Measurements from ENCODE around the gene ADAMTS2. TPM values are rescaled to one million over a fixed set of nuclear protein-coding genes. Genes with fewer than 3 reads are reported as not detected.

Gene ADAMTS2
- total and polyA plus RNA-seq, 10 donors: 4.0 to 101 (median 47.5) TPM

DNA sequence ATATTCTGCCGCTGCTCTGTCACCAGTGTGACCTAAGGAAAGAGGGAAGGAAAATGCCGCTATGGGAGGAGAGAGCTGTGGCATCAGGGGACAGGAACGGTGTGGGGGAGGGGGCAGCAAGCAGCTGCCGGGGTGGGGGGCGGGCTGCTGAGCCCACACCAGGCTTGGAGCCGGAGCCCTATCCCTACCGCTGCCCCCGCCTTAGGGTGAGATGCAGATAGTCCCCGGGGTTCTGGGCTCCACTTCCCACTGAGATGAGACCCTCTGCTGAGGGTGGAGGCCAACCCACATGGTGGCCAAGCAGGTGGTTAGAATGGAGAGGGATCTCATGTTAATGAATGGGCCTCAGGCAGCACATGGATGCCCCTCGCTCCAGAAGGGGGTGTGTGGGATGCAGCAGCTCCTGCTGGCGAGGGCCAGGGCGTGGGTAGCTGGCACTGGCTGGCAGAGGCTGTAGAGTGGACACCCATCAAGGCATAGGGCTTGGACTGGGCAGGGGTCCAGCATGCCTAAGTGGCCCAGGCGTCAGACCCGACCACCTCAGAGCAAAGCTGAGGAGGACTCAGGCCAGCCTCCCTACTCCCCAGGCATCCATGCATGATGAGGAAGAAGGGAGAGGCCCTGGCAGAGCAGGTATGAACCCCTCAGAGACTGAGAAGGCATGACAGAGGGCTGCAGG lies 153.6 kb downstream of the ADAMTS2 start:
- Histone ChIP-seq H3K4me3 (no peak overlapping the region), H3K36me3 (peaks cover 0 to 13% (median 0%) of the 10 kb centered on the region in 6 donors), H3K4me1 (peaks cover 11 to 46% (median 26%) of the 10 kb centered on the region in 6 donors), H3K9me3 (no peaks in the 10 kb centered on the region), H3K27me3 (replicated peaks in 1 of 7) (no peaks in the 10 kb centered on the region), H3K27ac (peak overlapping the region in 5 of 8 donors; percentile 55 to 73 (median 58))
- peak; percentile 47 for DNase-seq
- intact Hi-C loops (cut with DNase I; ENCODE audit: low total_unique reads): no loop called here
- TF ChIP-seq POLR2AphosphoS5 (IDR thresholded peaks at IDR 0.05) (no peak), POLR2A (IDR thresholded peaks at IDR 0.05) (no peak)
- TF ChIP-seq, protein P1, sequence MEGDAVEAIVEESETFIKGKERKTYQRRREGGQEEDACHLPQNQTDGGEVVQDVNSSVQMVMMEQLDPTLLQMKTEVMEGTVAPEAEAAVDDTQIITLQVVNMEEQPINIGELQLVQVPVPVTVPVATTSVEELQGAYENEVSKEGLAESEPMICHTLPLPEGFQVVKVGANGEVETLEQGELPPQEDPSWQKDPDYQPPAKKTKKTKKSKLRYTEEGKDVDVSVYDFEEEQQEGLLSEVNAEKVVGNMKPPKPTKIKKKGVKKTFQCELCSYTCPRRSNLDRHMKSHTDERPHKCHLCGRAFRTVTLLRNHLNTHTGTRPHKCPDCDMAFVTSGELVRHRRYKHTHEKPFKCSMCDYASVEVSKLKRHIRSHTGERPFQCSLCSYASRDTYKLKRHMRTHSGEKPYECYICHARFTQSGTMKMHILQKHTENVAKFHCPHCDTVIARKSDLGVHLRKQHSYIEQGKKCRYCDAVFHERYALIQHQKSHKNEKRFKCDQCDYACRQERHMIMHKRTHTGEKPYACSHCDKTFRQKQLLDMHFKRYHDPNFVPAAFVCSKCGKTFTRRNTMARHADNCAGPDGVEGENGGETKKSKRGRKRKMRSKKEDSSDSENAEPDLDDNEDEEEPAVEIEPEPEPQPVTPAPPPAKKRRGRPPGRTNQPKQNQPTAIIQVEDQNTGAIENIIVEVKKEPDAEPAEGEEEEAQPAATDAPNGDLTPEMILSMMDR (IDR thresholded peaks at IDR 0.05 in 8 of 11, conservative IDR thresholded peaks at IDR 0.05 in 3 of 11): no peak
- WGBS, 5 donors: 72 to 83% (median 76%) methylated on average over 14 of the region's 14 CpGs

DNA sequence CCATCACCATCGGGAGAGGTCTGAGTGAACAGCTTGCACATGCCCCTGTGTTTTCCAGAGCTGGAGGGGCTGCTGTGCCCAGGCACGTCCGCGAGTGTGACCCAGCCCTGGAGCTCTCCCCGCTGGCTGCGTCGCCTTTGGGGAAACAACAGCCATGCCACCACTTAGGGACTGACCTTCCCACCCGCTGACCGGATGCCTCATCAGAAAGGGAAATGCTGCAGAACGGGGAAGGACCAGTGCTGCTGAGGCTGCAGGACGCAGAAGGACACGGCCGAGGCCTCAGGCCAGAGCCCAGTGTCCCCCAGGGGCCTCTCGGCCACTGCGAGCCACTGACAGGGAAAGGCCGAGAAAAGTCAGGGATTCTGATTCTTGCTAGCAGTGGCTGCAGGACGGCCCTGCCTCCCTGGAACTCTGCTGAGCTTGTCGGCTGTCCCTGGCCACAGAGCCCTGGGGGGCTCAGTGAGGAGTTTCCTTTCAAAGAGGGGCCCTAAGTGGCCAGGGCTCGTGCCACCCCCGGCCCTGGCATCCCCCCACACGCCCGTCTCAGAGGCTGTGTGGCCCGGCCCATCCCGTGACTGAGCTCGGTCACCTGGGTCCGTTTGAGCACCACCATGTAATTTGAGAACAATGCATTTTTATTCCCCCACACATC lies 154.3 kb downstream of the ADAMTS2 start:
- TF ChIP-seq, protein P1 (IDR thresholded peaks at IDR 0.05 in 8 of 11, conservative IDR thresholded peaks at IDR 0.05 in 3 of 11): no peak
- TF ChIP-seq POLR2A (IDR thresholded peaks at IDR 0.05) (no peak), POLR2AphosphoS5 (IDR thresholded peaks at IDR 0.05) (peak; percentile 85 to 89 (median 86))
- peak; percentile 88 for DNase-seq
- no peaks in the 10 kb centered on the region for H3K9me3 ChIP-seq
- intact Hi-C loops (cut with DNase I; ENCODE audit: low total_unique reads): no loop called here
- H3K4me1 ChIP-seq: peaks cover 11 to 50% (median 29%) of the 10 kb centered on the region in 6 donors
- no peak overlapping the region for H3K4me3 ChIP-seq
- peaks cover 0 to 13% (median 0%) of the 10 kb centered on the region in 6 donors for H3K36me3 ChIP-seq
- WGBS, 5 donors: 51 to 75% (median 69%) methylated on average over 18 to 26 of the region's 26 CpGs
- H3K27me3 ChIP-seq (replicated peaks in 1 of 7): no peaks in the 10 kb centered on the region
- H3K27ac ChIP-seq: peak overlapping the region in 5 of 8 donors; percentile 55 to 73 (median 58)

DNA sequence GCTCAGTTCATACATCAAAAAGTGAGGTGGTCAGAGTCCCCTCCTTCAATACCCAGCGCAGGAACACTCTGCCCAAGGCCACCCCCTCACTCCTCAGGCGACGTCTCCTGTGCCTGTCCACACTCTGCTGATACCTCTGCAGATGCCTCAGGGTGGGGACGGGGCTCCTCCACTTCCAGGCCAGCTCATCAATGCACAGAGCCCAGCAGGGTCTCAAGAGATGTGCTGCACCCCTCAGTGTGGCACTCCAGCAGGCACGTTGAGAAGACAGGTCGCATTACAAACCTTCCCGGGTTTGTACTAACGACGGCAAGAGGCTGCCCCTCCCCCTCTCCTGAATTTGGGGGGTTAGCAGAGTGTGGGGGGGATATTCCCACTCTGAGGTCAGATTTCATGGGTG lies 156.6 kb downstream of the ADAMTS2 start:
- Histone ChIP-seq H3K36me3 (peaks cover 0 to 8% (median 0%) of the 10 kb centered on the region in 6 donors), H3K27me3 (replicated peaks in 1 of 7) (peaks cover 0 to 4% (median 0%) of the 10 kb centered on the region in 7 donors), H3K9me3 (no peaks in the 10 kb centered on the region), H3K4me1 (peaks cover 16 to 56% (median 32%) of the 10 kb centered on the region in 6 donors), H3K27ac (no peak overlapping the region), H3K4me3 (no peak overlapping the region)
- 89 to 94% (median 93%) methylated on average over 6 to 9 of the region's 9 CpGs for WGBS, 5 donors
- peak; percentile 54 for DNase-seq
- TF ChIP-seq, protein P1 (IDR thresholded peaks at IDR 0.05 in 8 of 11, conservative IDR thresholded peaks at IDR 0.05 in 3 of 11): no peak
- TF ChIP-seq POLR2AphosphoS5 (IDR thresholded peaks at IDR 0.05) (no peak), POLR2A (IDR thresholded peaks at IDR 0.05) (no peak)
- intact Hi-C loops (cut with DNase I; ENCODE audit: low total_unique reads): no loop called here
